Measurements from ENCODE around the gene MRPL11.

The MRPL11 gene

DNA sequence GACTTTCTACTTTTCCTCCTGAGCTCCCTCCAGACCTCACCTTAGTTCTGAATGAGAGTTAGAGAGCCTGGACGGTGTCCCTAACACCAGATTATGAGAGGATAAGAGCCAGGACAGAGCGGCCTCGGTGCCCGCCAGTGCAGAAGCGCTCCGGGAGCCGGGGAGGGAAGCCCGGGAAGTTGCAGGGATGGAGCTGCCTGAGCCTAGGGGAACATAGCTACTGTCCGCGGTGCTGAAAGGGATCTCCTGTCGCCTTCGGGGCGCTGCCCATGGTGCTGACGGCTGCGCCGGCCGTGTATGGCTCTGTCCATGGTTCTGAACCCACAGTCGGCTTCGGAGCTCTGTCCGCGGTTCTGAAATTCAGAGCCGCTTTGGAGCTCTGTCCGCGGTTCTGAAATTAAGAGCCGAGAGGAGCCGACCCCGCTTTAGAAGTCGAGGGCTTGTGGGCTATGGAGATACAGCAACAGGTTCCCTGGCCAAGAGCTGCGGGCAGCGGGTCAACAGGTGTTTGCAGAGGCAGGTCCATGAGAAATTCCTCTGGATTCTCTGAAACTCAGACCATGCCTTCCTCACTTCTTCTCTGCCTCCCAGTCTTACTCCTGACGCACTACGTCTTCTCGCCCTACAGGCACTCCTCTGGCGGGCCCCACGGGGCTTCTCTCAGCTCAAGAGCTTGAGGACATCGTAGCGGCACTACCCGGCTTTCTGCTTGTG lies 17.0 kb downstream of the MRPL11 start:
- peaks cover 5% of the 10 kb centered on the region for H3K9me3 Mint-ChIP-seq
- peaks cover 3% of the 10 kb centered on the region for H3K36me3 Mint-ChIP-seq (ENCODE audit: low read depth)
- H3K27ac Mint-ChIP-seq = no peak overlapping the region
- TF ChIP-seq, protein P1, sequence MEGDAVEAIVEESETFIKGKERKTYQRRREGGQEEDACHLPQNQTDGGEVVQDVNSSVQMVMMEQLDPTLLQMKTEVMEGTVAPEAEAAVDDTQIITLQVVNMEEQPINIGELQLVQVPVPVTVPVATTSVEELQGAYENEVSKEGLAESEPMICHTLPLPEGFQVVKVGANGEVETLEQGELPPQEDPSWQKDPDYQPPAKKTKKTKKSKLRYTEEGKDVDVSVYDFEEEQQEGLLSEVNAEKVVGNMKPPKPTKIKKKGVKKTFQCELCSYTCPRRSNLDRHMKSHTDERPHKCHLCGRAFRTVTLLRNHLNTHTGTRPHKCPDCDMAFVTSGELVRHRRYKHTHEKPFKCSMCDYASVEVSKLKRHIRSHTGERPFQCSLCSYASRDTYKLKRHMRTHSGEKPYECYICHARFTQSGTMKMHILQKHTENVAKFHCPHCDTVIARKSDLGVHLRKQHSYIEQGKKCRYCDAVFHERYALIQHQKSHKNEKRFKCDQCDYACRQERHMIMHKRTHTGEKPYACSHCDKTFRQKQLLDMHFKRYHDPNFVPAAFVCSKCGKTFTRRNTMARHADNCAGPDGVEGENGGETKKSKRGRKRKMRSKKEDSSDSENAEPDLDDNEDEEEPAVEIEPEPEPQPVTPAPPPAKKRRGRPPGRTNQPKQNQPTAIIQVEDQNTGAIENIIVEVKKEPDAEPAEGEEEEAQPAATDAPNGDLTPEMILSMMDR (IDR thresholded peaks at IDR 0.05; ENCODE audit: unreplicated experiment in 3 of 3) = no peak
- peaks cover 49% of the 10 kb centered on the region for H3K27me3 Mint-ChIP-seq (ENCODE audit: low read depth)
- no peak overlapping the region for H3K4me3 Mint-ChIP-seq
- peaks cover 16% of the 10 kb centered on the region for H3K4me1 Mint-ChIP-seq

DNA sequence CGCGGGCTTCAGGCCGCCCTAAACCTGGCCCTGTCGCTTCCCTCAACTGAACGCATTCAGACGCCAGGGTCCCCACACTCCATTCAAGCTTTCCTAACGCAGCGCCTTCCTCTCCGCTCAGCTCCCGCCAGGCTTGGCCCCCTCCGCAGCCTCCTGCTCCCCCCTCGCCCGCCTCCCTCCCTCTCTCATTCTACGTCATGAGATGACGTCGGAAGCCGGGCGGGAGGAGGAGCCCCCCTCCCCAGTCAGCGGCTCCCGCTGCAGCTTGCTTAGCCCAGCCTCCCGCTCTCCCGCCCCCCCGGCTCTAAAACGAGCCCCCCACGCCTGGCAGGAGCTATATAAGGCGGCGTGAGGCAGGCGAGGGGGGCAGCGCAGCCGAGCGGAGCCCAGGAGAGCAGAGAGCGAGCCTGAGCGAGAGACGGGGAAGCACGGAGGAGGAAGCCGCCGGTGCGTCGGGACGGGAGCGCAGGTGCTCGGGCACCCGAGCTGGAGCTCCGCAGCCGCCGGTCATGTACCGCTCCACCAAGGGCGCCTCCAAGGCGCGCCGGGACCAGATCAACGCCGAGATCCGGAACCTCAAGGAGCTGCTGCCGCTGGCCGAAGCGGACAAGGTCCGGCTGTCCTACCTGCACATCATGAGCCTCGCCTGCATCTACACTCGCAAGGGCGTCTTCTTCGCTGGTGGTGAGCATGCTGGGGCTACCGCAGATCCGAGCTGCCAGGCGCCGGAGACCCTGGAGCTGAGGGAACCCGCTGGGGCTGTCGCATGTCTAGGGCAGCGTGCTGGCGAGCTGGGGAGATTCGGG lies 17.8 kb downstream of the MRPL11 start, which contains the start of gene NPAS4:
Gene NPAS4, plus strand, starts transcription at position 365 of the 806 bp plus-strand sequence. Its CDS starts 145 bp downstream, at position 510.
- peaks cover 5% of the 10 kb centered on the region for H3K9me3 Mint-ChIP-seq
- peaks cover 3% of the 10 kb centered on the region for H3K36me3 Mint-ChIP-seq (ENCODE audit: low read depth)
- no peak within 1 kb of the TSS for H3K27ac Mint-ChIP-seq
- peaks cover 53% of the 10 kb centered on the region for H3K27me3 Mint-ChIP-seq (ENCODE audit: low read depth)
- TF ChIP-seq, protein P1 (IDR thresholded peaks at IDR 0.05; ENCODE audit: unreplicated experiment in 3 of 3) = no peak
- H3K4me3 Mint-ChIP-seq = no peak within 1 kb of the TSS
- peaks cover 16% of the 10 kb centered on the region for H3K4me1 Mint-ChIP-seq

DNA sequence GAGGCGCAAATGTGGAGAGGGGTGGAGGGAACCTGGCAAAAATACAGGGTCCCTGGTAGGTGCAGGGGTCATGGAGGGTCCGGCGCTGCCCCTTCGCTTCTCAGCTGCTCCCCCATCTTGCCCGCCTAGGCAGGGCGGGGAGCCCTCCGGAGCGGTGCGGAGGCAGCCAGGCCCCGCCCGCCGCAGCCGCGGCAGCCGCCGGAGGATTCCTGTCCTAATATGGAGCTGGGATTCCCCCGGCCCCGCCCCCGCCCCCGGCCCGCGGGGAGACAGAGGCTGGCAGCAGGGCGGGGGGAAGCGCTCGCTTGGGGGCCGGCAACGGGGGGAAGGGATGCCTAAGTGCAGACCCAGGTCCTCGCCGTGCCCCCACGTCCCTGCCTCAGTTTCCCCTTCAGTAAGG lies 18.8 kb downstream of the MRPL11 start:
- Mint-ChIP-seq H3K36me3 (ENCODE audit: low read depth) (peaks cover 3% of the 10 kb centered on the region), H3K4me1 (peaks cover 16% of the 10 kb centered on the region), H3K27ac (no peak overlapping the region), H3K4me3 (no peak overlapping the region), H3K27me3 (ENCODE audit: low read depth) (peaks cover 63% of the 10 kb centered on the region), H3K9me3 (peaks cover 5% of the 10 kb centered on the region)
- TF ChIP-seq, protein P1 (IDR thresholded peaks at IDR 0.05; ENCODE audit: unreplicated experiment in 3 of 3) = no peak

DNA sequence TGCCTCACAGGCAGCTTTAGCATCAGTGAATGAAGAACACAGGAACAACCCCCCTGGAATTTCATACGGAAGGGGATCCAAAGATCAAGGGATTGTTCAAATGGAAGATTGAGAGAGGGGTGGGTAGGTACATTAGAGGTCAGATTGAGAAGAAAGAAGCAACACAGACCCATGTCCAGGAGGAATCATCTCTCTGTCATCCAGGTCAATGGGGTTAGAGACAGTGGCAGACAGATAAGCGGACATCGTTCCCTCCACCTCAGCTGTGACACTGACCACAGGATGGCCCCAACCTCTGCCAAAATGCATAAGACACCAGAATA lies 19.7 kb downstream of the MRPL11 start:
- peaks cover 5% of the 10 kb centered on the region for H3K9me3 Mint-ChIP-seq
- H3K36me3 Mint-ChIP-seq (ENCODE audit: low read depth) = peaks cover 3% of the 10 kb centered on the region
- TF ChIP-seq, protein P1 (IDR thresholded peaks at IDR 0.05; ENCODE audit: unreplicated experiment in 3 of 3) = no peak
- peak overlapping the region in 2 of 3 experiments; percentile 56 to 57 for H3K4me3 Mint-ChIP-seq
- peak overlapping the region in 1 of 3 experiments; percentile 14 for H3K27ac Mint-ChIP-seq
- peaks cover 68% of the 10 kb centered on the region for H3K27me3 Mint-ChIP-seq (ENCODE audit: low read depth)
- H3K4me1 Mint-ChIP-seq = peaks cover 16% of the 10 kb centered on the region

DNA sequence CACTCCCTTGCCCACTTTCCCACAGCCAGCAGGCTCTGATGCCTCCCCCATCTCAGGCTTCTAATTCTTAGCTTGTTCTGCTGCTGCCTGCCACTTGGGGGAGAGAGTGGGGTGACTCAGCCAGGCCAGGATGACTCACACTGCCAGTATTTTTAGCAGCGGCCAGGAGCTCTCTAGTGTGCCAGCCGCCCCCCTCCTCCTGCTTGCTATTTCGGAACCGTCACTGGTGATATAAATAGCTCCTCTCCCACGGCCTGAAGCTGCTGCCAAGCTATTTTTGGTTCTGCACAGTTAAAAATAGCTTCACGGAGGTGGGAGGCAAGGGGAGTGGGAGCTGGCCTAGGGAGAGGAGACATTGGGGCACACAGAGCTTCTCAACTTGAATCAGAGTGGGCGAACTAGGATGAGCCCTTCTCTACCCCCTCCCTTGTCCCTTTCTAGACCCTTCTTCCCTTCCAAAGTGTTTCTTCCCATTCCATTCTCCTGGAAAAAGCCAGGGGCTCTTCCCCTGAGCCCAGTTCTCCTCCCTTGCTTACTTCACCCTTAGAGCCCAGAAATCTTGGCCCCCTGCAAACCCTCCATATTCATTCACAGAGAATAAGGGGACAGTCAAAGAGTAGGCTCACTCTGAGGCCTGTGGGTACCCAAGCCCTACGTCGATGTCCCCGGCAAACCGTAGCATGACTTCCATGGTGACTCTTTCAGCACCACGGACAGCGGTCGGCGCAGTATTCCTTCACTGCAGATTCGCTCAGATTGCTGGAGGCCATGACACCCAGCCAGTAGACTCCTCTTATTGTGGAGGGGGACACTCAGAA lies 20.3 kb downstream of the MRPL11 start:
- peaks cover 16% of the 10 kb centered on the region for H3K4me1 Mint-ChIP-seq
- TF ChIP-seq, protein P1 (IDR thresholded peaks at IDR 0.05; ENCODE audit: unreplicated experiment in 3 of 3) = no peak
- peaks cover 69% of the 10 kb centered on the region for H3K27me3 Mint-ChIP-seq (ENCODE audit: low read depth)
- H3K4me3 Mint-ChIP-seq = peak overlapping the region in 2 of 3 experiments; percentile 56 to 57
- H3K27ac Mint-ChIP-seq = peak overlapping the region in 1 of 3 experiments; percentile 14
- peaks cover 3% of the 10 kb centered on the region for H3K36me3 Mint-ChIP-seq (ENCODE audit: low read depth)
- peaks cover 5% of the 10 kb centered on the region for H3K9me3 Mint-ChIP-seq
